IMR-90 (cell line): ENCODE measurements around the gene HLA-DOA. TPM values are rescaled to one million over a fixed set of nuclear protein-coding genes. Genes with fewer than 3 reads are reported as not detected.

Experiments used
- ATAC-seq: fragments of 200-7000 bp; cut with Tn5 transposase; 2 replicates; pipeline ENCODE4 v1.9.1; 2020; ENCODE audit warnings: low read depth, mild to moderate bottlenecking, moderate library complexity
- BruUV-seq: library from RNA; stranded (reverse); fragments of 400-500 nt; replicated peaks from 2 replicates; lab custom pipeline; 2021; lab: Mats Ljungman, UMichigan
- CTCF ChIA-PET: fragments of 300-600 bp; formaldehyde crosslinking; extraction: SDS; loops from one replicate; lab custom pipeline; 2021; ENCODE audit warnings: antibody characterized with exemption; lab: Yijun Ruan, JAX
- POLR2A ChIA-PET: fragments of 300-600 bp; sonication (Branson Sonifier 250); formaldehyde crosslinking; loops from one replicate; lab custom pipeline; 2022; ENCODE audit warnings: antibody characterized with exemption; ENCODE audit not compliant: unreplicated experiment; lab: Charles Lee
- DNase-seq: peaks from one replicate; pipeline ENCODE4 v3.0.0; 2013
- H2AFZ ChIP-seq: replicated peaks from 2 replicates; pipeline ENCODE3; 2013; ENCODE audit warnings: low read length, mild to moderate bottlenecking; ENCODE audit not compliant: poor library complexity
- H2AK5ac ChIP-seq: 2 replicates; pipeline ENCODE4 v1.6.1; 2013; ENCODE audit warnings: low read depth, low read length, inconsistent platforms
- H2AK9ac ChIP-seq: replicated peaks from 2 replicates; pipeline ENCODE3; 2013; ENCODE audit warnings: mild to moderate bottlenecking, low read depth, low read length, moderate library complexity; ENCODE audit not compliant: poor library complexity
- H2BK120ac ChIP-seq: 2 replicates; pipeline ENCODE4 v1.6.1; 2013; ENCODE audit warnings: low read depth, low read length, inconsistent platforms
- H2BK15ac ChIP-seq: 3 replicates; pipeline ENCODE4 v1.6.1; 2013; ENCODE audit warnings: low read depth, low read length, inconsistent platforms
- H2BK20ac ChIP-seq: 2 replicates; pipeline ENCODE4 v1.6.1; 2013; ENCODE audit warnings: low read depth, mild to moderate bottlenecking, inconsistent platforms, low read length, moderate library complexity
- H2BK5ac ChIP-seq: 2 replicates; pipeline ENCODE4 v1.6.1; 2013; ENCODE audit warnings: mild to moderate bottlenecking, low read depth, low read length, inconsistent platforms; ENCODE audit not compliant: poor library complexity, severe bottlenecking
- H3K14ac ChIP-seq: replicated peaks from 2 replicates; pipeline ENCODE4 v1.6.1; 2013; ENCODE audit warnings: low read depth, low read length, inconsistent platforms
- H3K18ac ChIP-seq: 2 replicates; pipeline ENCODE4 v1.6.1; 2013; ENCODE audit warnings: low read depth, low read length, control low read depth
- H3K23ac ChIP-seq: 2 replicates; pipeline ENCODE4 v1.6.1; 2013; ENCODE audit warnings: low read depth, low read length, inconsistent platforms
- H3K27ac ChIP-seq: 2 replicates; pipeline ENCODE4 v1.5.1; 2013; ENCODE audit warnings: mild to moderate bottlenecking, control low read depth, low read length; ENCODE audit not compliant: insufficient read depth
- H3K27me3 ChIP-seq: 2 replicates; pipeline ENCODE4 v1.6.1; 2013; ENCODE audit warnings: low read length; ENCODE audit not compliant: control insufficient read depth, insufficient read depth
- H3K36me3 ChIP-seq: 2 replicates; pipeline ENCODE4 v1.6.1; 2013; ENCODE audit warnings: low read length, mixed read lengths; ENCODE audit not compliant: control insufficient read depth, insufficient read depth
- H3K4ac ChIP-seq: 2 replicates; pipeline ENCODE4 v1.6.1; 2013; ENCODE audit warnings: low read depth, low read length, inconsistent platforms
- H3K4me1 ChIP-seq: 2 replicates; pipeline ENCODE4 v1.6.1; 2013; ENCODE audit warnings: low read length, mixed read lengths; ENCODE audit not compliant: control insufficient read depth, insufficient read depth
- H3K4me2 ChIP-seq: 2 replicates; pipeline ENCODE4 v1.6.1; 2013; ENCODE audit warnings: low read depth, mild to moderate bottlenecking, control low read depth, low read length, moderate library complexity
- H3K4me3 ChIP-seq: 2 replicates; pipeline ENCODE4 v1.5.1; 2013; ENCODE audit warnings: low read depth, mild to moderate bottlenecking, control low read depth, low read length, moderate library complexity; ENCODE audit not compliant: insufficient read depth
- H3K56ac ChIP-seq: 2 replicates; pipeline ENCODE4 v1.6.1; 2013; ENCODE audit warnings: low read length, inconsistent platforms; ENCODE audit not compliant: insufficient read depth; ENCODE audit errors: extremely low read depth
- H3K79me1 ChIP-seq, 2 experiments: 2 replicates each; pipeline ENCODE4 v1.6.1; 2013; ENCODE audit warnings: low read length in 2 of 2, inconsistent platforms in 1 of 2, low read depth in 1 of 2
- H3K9ac ChIP-seq: 2 replicates; pipeline ENCODE4 v1.6.1; 2013; ENCODE audit warnings: low read depth, low read length, control low read depth
- H3K9me1 ChIP-seq: 2 replicates; pipeline ENCODE4 v1.6.1; 2013; ENCODE audit warnings: low read length, inconsistent platforms; ENCODE audit not compliant: insufficient read depth
- H3K9me3 ChIP-seq: 2 replicates; pipeline ENCODE4 v1.6.1; 2013; ENCODE audit warnings: low read length; ENCODE audit not compliant: control insufficient read depth, insufficient read depth
- H4K20me1 ChIP-seq: 2 replicates; pipeline ENCODE4 v1.6.1; 2013; ENCODE audit warnings: low read length, inconsistent platforms; ENCODE audit not compliant: insufficient read depth
- H4K5ac ChIP-seq: 2 replicates; pipeline ENCODE4 v1.6.1; 2013; ENCODE audit warnings: mild to moderate bottlenecking, low read depth, low read length, control low read depth
- H4K8ac ChIP-seq, 2 experiments: 2 replicates each; pipeline ENCODE4 v1.6.1; 2013; ENCODE audit warnings: low read depth in 2 of 2, low read length in 2 of 2, control low read depth in 1 of 2, inconsistent platforms in 1 of 2
- H4K91ac ChIP-seq: 2 replicates; pipeline ENCODE4 v1.6.1; 2013; ENCODE audit warnings: low read depth, low read length, inconsistent platforms; ENCODE audit not compliant: insufficient read depth
- BHLHE40 ChIP-seq: fragments of 150-350 bp; IDR thresholded peaks from 2 replicates; pipeline ENCODE4 v1.6.1; 2016; ENCODE audit warnings: mild to moderate bottlenecking, low read depth, low read length
- CEBPB ChIP-seq: IDR thresholded peaks from 2 replicates; pipeline ENCODE4 v1.6.1; 2012; ENCODE audit warnings: low read depth, low read length, improper control_type of control experiment
- FOS ChIP-seq: fragments of 150-350 bp; IDR thresholded peaks from 2 replicates; pipeline ENCODE4 v1.6.1; 2016; ENCODE audit warnings: low read depth, low read length
- MAZ ChIP-seq: IDR thresholded peaks from 2 replicates; pipeline ENCODE4 v1.6.1; 2012; ENCODE audit warnings: low read depth, mild to moderate bottlenecking, low read length, improper control_type of control experiment, moderate library complexity, borderline replicate concordance
- MXI1 ChIP-seq: IDR thresholded peaks from 2 replicates; pipeline ENCODE4 v1.6.1; 2012; ENCODE audit warnings: low read depth, mild to moderate bottlenecking, low read length, moderate library complexity, borderline replicate concordance
- NFE2L2 ChIP-seq: fragments of 150-350 bp; IDR thresholded peaks from 2 replicates; pipeline ENCODE4 v1.6.1; 2016; ENCODE audit warnings: low read depth, mild to moderate bottlenecking, low read length
- POLR2A ChIP-seq: IDR thresholded peaks from 2 replicates; pipeline ENCODE4 v1.6.1; 2012; ENCODE audit warnings: mild to moderate bottlenecking, low read depth, low read length
- RAD21 ChIP-seq: IDR thresholded peaks from 2 replicates; pipeline ENCODE4 v1.6.1; 2012; ENCODE audit warnings: low read length, improper control_type of control experiment
- RCOR1 ChIP-seq: IDR thresholded peaks from 2 replicates; pipeline ENCODE4 v1.6.1; 2012; ENCODE audit warnings: mild to moderate bottlenecking, low read length, improper control_type of control experiment; ENCODE audit not compliant: insufficient replicate concordance
- RFX5 ChIP-seq: IDR thresholded peaks from 2 replicates; pipeline ENCODE4 v1.8.0; 2012; ENCODE audit warnings: low read depth, mild to moderate bottlenecking, low read length, moderate library complexity
- SMC3 ChIP-seq: fragments of 150-350 bp; IDR thresholded peaks from 2 replicates; pipeline ENCODE4 v1.6.1; 2016; ENCODE audit warnings: low read depth, mild to moderate bottlenecking, antibody characterized with exemption, low read length, moderate library complexity
- WGBS, 2 experiments: methylation state at CpG; one replicate each; pipeline versions ENCODE4 v1.1.5 to v1.1.7; 2013; ENCODE audit warnings: missing lambda C conversion rate in 2 of 2; ENCODE audit not compliant: insufficient read length in 1 of 2; ENCODE audit errors: extremely low coverage in 2 of 2; 5-methylcytosine and 5-hydroxymethylcytosine counted together
- dilution Hi-C: fragments of 300-500 bp; cut with HindIII; formaldehyde crosslinking; loops from one replicate; pipeline ENCODE4 v1.14.3; 2018; ENCODE audit warnings: low sequenced_read_pairs; ENCODE audit not compliant: unreplicated experiment
- in situ Hi-C: fragments of 300-500 bp; cut with MboI; formaldehyde crosslinking; loops from 3 replicates; pipeline ENCODE4 v1.14.3; 2019; ENCODE audit warnings: low sequenced_read_pairs, inconsistent platforms, mixed read lengths
- intact Hi-C: fragments of 100-400 bp; cut with micrococcal nuclease; formaldehyde crosslinking; loops from 2 replicates; pipeline ENCODE4 v1.10.0; 2022
- polyA plus RNA-seq, 3 experiments: library from polyadenylated mRNA; depleted of rRNA; stranded (reverse); fragments of >200 nt; gene quantifications; 2 replicates each; pipeline ENCODE4 v1.2.3, GENCODE V29; 2012; ENCODE audit warnings: low replicate concordance in 1 of 3
- total RNA-seq: library from RNA; depleted of rRNA; stranded (reverse); fragments of >200 nt; gene quantifications from 2 replicates; pipeline ENCODE4 v1.2.3, GENCODE V29; 2012
- TF ChIP-seq, protein P1 (sequence below): conservative IDR thresholded peaks from 2 replicates; pipeline ENCODE4 v1.5.1; 2012; ENCODE audit warnings: mild to moderate bottlenecking, low read depth, low read length, improper control_type of control experiment
- TF ChIP-seq, protein P2 (sequence below): fragments of 150-350 bp; IDR thresholded peaks from 2 replicates; pipeline ENCODE4 v1.6.1; 2017; ENCODE audit warnings: mild to moderate bottlenecking, antibody characterized with exemption, low read length, low read depth

The HLA-DOA gene
- total and polyA plus RNA-seq, 2 of the 4 experiments (the other 2 are of a cell fraction), result not detected

GRCh38 chr6:33050014-33050810 lies 40.8 kb upstream of the HLA-DOA start:
- H2AK5ac ChIP-seq, result no peak overlapping the region
- H2AK9ac ChIP-seq, result no peak overlapping the region
- no peak overlapping the region for H3K14ac ChIP-seq
- H2BK5ac ChIP-seq, result no peak overlapping the region
- H3K36me3 ChIP-seq, result no peaks in the 10 kb centered on the region
- TF ChIP-seq NFE2L2 (no peak), RCOR1 (no peak), RFX5 (no peak), MXI1 (no peak), FOS (no peak), CEBPB (no peak), MAZ (no peak), RAD21 (no peak), POLR2A (no peak), SMC3 (no peak), BHLHE40 (no peak)
- TF ChIP-seq, protein P1, sequence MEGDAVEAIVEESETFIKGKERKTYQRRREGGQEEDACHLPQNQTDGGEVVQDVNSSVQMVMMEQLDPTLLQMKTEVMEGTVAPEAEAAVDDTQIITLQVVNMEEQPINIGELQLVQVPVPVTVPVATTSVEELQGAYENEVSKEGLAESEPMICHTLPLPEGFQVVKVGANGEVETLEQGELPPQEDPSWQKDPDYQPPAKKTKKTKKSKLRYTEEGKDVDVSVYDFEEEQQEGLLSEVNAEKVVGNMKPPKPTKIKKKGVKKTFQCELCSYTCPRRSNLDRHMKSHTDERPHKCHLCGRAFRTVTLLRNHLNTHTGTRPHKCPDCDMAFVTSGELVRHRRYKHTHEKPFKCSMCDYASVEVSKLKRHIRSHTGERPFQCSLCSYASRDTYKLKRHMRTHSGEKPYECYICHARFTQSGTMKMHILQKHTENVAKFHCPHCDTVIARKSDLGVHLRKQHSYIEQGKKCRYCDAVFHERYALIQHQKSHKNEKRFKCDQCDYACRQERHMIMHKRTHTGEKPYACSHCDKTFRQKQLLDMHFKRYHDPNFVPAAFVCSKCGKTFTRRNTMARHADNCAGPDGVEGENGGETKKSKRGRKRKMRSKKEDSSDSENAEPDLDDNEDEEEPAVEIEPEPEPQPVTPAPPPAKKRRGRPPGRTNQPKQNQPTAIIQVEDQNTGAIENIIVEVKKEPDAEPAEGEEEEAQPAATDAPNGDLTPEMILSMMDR, result no peak
- TF ChIP-seq, protein P2, sequence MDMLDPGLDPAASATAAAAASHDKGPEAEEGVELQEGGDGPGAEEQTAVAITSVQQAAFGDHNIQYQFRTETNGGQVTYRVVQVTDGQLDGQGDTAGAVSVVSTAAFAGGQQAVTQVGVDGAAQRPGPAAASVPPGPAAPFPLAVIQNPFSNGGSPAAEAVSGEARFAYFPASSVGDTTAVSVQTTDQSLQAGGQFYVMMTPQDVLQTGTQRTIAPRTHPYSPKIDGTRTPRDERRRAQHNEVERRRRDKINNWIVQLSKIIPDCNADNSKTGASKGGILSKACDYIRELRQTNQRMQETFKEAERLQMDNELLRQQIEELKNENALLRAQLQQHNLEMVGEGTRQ, result no peak
- in situ Hi-C loops (no loop called here), intact Hi-C loops (no loop called here), dilution Hi-C loops (no loop called here)
- no TSS peak for BruUV-seq
- H3K9ac ChIP-seq, result no peak overlapping the region
- no peak overlapping the region for H3K18ac ChIP-seq
- no peak overlapping the region for H4K5ac ChIP-seq
- no peak for DNase-seq
- H3K79me1 ChIP-seq, result no peaks in the 10 kb centered on the region
- H4K8ac ChIP-seq, result no peak overlapping the region
- H3K27ac ChIP-seq, result no peak overlapping the region
- no peaks in the 10 kb centered on the region for H3K9me3 ChIP-seq
- no peak for ATAC-seq
- WGBS, 2 experiments, result no CpG with 5 or more reads among the region's 6 CpGs
- H3K4me1 ChIP-seq, result no peaks in the 10 kb centered on the region
- no peaks in the 10 kb centered on the region for H4K20me1 ChIP-seq
- H2BK20ac ChIP-seq, result no peak overlapping the region
- H3K23ac ChIP-seq, result no peak overlapping the region
- POLR2A ChIA-PET, result no interaction called here
- H2BK120ac ChIP-seq, result no peak overlapping the region
- CTCF ChIA-PET, result interaction anchor here (1.0 kb wide), 1 partner anchor 18 kb away, joined by 3 read pairs; no protein-coding TSS in a partner anchor
- H2BK15ac ChIP-seq, result no peak overlapping the region
- no peak overlapping the region for H3K4ac ChIP-seq
- H3K4me2 ChIP-seq, result no peak overlapping the region
- no peak overlapping the region for H2AFZ ChIP-seq
- H4K91ac ChIP-seq, result no peak overlapping the region
- no peak overlapping the region for H3K56ac ChIP-seq
- H3K4me3 ChIP-seq, result no peak overlapping the region
- no peaks in the 10 kb centered on the region for H3K9me1 ChIP-seq
- peaks cover 16% of the 10 kb centered on the region for H3K27me3 ChIP-seq
